ENCODE data around the gene CIAO3.

GRCh38 chr16:735982-736453 is 4.8 kb downstream of the CIAO3 start:
- TF ChIP-seq CTCF (IDR thresholded peaks at IDR 0.05 in 2 of 3, conservative IDR thresholded peaks at IDR 0.05 in 1 of 3; ENCODE audit: control insufficient read depth in 2 of 3, extremely low read depth in 1 of 3, insufficient read depth in 1 of 3, low read depth in 3 of 3, low read length in 3 of 3) (no peak), SMC3 (IDR thresholded peaks at IDR 0.05; ENCODE audit: borderline replicate concordance, low read length) (no peak), SRF (IDR thresholded peaks at IDR 0.05; ENCODE audit: low read depth in 2 of 2, low read length in 2 of 2) (no peak), SIN3A (IDR thresholded peaks at IDR 0.05; ENCODE audit: low read depth, low read length) (no peak), EGR1 (IDR thresholded peaks at IDR 0.05; ENCODE audit: borderline replicate concordance in 1 of 2, low read depth in 2 of 2, low read length in 2 of 2) (no peak), BCL3 (IDR thresholded peaks at IDR 0.05; ENCODE audit: borderline replicate concordance, insufficient read depth, low read depth, low read length, poor library complexity, severe bottlenecking) (no peak), SUZ12 (IDR thresholded peaks at IDR 0.05; ENCODE audit: unreplicated experiment) (no peak), RAD21 (IDR thresholded peaks at IDR 0.05; ENCODE audit: insufficient read depth, low read depth, low read length) (no peak), EZH2 (IDR thresholded peaks at IDR 0.05; ENCODE audit: borderline replicate concordance, control insufficient read depth, low read depth, low read length) (no peak)
- TF ChIP-seq, protein P1, sequence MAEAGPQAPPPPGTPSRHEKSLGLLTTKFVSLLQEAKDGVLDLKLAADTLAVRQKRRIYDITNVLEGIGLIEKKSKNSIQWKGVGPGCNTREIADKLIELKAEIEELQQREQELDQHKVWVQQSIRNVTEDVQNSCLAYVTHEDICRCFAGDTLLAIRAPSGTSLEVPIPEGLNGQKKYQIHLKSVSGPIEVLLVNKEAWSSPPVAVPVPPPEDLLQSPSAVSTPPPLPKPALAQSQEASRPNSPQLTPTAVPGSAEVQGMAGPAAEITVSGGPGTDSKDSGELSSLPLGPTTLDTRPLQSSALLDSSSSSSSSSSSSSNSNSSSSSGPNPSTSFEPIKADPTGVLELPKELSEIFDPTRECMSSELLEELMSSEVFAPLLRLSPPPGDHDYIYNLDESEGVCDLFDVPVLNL (IDR thresholded peaks at IDR 0.05; ENCODE audit: low read depth, low read length) = no peak
- TF ChIP-seq, protein P2, sequence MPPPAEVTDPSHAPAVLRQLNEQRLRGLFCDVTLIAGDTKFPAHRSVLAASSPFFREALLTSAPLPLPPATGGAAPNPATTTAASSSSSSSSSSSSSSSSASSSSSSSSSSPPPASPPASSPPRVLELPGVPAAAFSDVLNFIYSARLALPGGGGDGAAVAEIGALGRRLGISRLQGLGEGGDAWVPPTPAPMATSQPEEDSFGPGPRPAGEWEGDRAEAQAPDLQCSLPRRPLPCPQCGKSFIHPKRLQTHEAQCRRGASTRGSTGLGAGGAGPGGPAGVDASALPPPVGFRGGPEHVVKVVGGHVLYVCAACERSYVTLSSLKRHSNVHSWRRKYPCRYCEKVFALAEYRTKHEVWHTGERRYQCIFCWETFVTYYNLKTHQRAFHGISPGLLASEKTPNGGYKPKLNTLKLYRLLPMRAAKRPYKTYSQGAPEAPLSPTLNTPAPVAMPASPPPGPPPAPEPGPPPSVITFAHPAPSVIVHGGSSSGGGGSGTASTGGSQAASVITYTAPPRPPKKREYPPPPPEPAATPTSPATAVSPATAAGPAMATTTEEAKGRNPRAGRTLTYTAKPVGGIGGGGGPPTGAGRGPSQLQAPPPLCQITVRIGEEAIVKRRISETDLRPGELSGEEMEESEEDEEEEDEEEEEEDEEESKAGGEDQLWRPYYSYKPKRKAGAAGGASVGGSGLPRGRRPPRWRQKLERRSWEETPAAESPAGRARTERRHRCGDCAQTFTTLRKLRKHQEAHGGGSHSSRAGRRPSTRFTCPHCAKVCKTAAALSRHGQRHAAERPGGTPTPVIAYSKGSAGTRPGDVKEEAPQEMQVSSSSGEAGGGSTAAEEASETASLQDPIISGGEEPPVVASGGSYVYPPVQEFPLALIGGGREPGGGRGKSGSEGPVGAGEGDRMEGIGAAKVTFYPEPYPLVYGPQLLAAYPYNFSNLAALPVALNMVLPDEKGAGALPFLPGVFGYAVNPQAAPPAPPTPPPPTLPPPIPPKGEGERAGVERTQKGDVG (CRISPR knock-in tag; IDR thresholded peaks at IDR 0.05) = no peak

Measured in GM12878 (cell line).